GM12878 (cell line): ENCODE results near the gene MEI1. TPM values are rescaled to one million over a fixed set of nuclear protein-coding genes. Genes with fewer than 3 reads are reported as not detected.

Experiments
- ATAC-seq: fragments of 200-7000 bp; cut with Tn5 transposase; 3 replicates; pipeline ENCODE4 v1.9.1; 2020; ENCODE audit warnings: mild to moderate bottlenecking, moderate library complexity
- BruUV-seq: library from RNA; stranded (reverse); fragments of 400-500 nt; replicated peaks from 2 replicates; lab custom pipeline; 2021; lab: Mats Ljungman, UMichigan
- CTCF ChIA-PET: fragments of 300-600 bp; sonication (Branson Sonifier 250); formaldehyde crosslinking; extraction: SDS; loops from one replicate; lab custom pipeline; 2021; ENCODE audit warnings: inconsistent platforms; lab: Yijun Ruan, JAX
- POLR2A ChIA-PET: fragments of 350-600 bp; formaldehyde crosslinking; extraction: SDS; loops from one replicate; lab custom pipeline; 2021; ENCODE audit warnings: inconsistent platforms; lab: Charles Lee
- RAD21 ChIA-PET: fragments of 300-600 bp; sonication (Branson Sonifier 250); formaldehyde crosslinking; loops from one replicate; lab custom pipeline; 2023; ENCODE audit warnings: antibody characterized with exemption; ENCODE audit not compliant: unreplicated experiment; lab: Charles Lee
- SMC1A ChIA-PET: fragments of 300-600 bp; sonication (Branson Sonifier 250); formaldehyde crosslinking; loops from one replicate; lab custom pipeline; 2023; ENCODE audit not compliant: unreplicated experiment, uncharacterized antibody; lab: Charles Lee
- DNase-seq: peaks from one replicate; pipeline ENCODE4 v3.0.0-alpha.2; 2011; ENCODE audit warnings: low read depth, low spot score
- FAIRE-seq: peaks from 3 replicates; lab custom pipeline; 2011; peaks lifted over from hg19 to GRCh38; lab: Jason Lieb, UNC
- H2AFZ ChIP-seq: 2 replicates; pipeline ENCODE4 v1.6.0; 2011; ENCODE audit warnings: low read depth, low read length, control low read depth; ENCODE audit not compliant: control insufficient read depth
- H3K27ac ChIP-seq: 2 replicates; pipeline ENCODE4 v1.5.1; 2011; ENCODE audit warnings: control low read depth; ENCODE audit not compliant: control insufficient read depth, insufficient read depth
- H3K27me3 ChIP-seq, 2 experiments: replicated peaks in 1 of 2; 2 replicates each; pipeline versions ENCODE4 v1.6.0 to v1.6.1; 2011; ENCODE audit warnings: low read length in 1 of 2; ENCODE audit not compliant: control insufficient read depth in 2 of 2, insufficient read depth in 2 of 2
- H3K36me3 ChIP-seq, 2 experiments: 2 replicates each; pipeline ENCODE4 v1.5.1; 2011; ENCODE audit warnings: low read length in 1 of 2; ENCODE audit not compliant: control insufficient read depth in 2 of 2, insufficient read depth in 2 of 2
- H3K4me1 ChIP-seq: 2 replicates; pipeline ENCODE4 v1.6.1; 2011; ENCODE audit warnings: mild to moderate bottlenecking, low read length, moderate library complexity, mixed read lengths; ENCODE audit not compliant: control insufficient read depth, insufficient read depth
- H3K4me2 ChIP-seq: 2 replicates; pipeline ENCODE4 v1.6.0; 2011; ENCODE audit warnings: control low read depth; ENCODE audit not compliant: control insufficient read depth, insufficient read depth
- H3K4me3 ChIP-seq: fragments of 200-600 bp; sonication (generic); 2 replicates; pipeline ENCODE4 v1.5.1; 2016
- H3K79me2 ChIP-seq: 2 replicates; pipeline ENCODE4 v1.6.0; 2011; ENCODE audit warnings: low read length; ENCODE audit not compliant: control insufficient read depth, insufficient read depth
- H3K9ac ChIP-seq: 2 replicates; pipeline ENCODE4 v1.8.0; 2011; ENCODE audit warnings: low read length, control low read depth, mixed read lengths; ENCODE audit not compliant: control insufficient read depth, insufficient read depth
- H3K9me3 ChIP-seq: replicated peaks from 3 replicates; pipeline ENCODE4 v1.5.1; 2011; ENCODE audit warnings: mild to moderate bottlenecking, low read length; ENCODE audit not compliant: control insufficient read depth, insufficient read depth
- H4K20me1 ChIP-seq: 2 replicates; pipeline ENCODE4 v1.6.0; 2011; ENCODE audit not compliant: control insufficient read depth, insufficient read depth
- SMAD5 ChIP-seq: IDR thresholded peaks from 2 replicates; pipeline ENCODE4 v1.6.1; 2016; ENCODE audit warnings: antibody characterized with exemption, low read depth
- WGBS: methylation state at CpG from one replicate; pipeline ENCODE4 v1.1.6; 2016; ENCODE audit warnings: low lambda C conversion rate; ENCODE audit not compliant: insufficient replicate concordance, insufficient coverage; ENCODE audit errors: missing lambda C conversion rate; 5-methylcytosine and 5-hydroxymethylcytosine counted together
- in situ Hi-C: fragments of 300-500 bp; cut with MboI; formaldehyde crosslinking; loops from 9 replicates; pipeline ENCODE4 v1.14.3; 2018; ENCODE audit warnings: mixed read lengths
- intact Hi-C: fragments of 100-400 bp; cut with micrococcal nuclease; formaldehyde crosslinking; loops from one replicate; pipeline ENCODE4 v1.14.2; 2022; ENCODE audit not compliant: unreplicated experiment
- polyA plus RNA-seq, 11 experiments: library from polyadenylated mRNA; depleted of rRNA in 4 of 11; unstranded in 6 of 11; stranded (reverse) in 5 of 11; fragments of >200 nt; fragmentation: Nextera tagmentation in 4 of 11; fragmentation: Illumina TruSeq in 1 of 11; extraction: Ambion mirVana in 4 of 11; extraction: Trizol in 1 of 11; gene quantifications; 1 replicate in 1 of 11; 2 replicates in 10 of 11; pipeline versions ENCODE4 v1.2.1 to v1.2.3, GENCODE V29; 2011 to 2016; ENCODE audit warnings: inconsistent platforms in 2 of 11, missing spikeins in 2 of 11, low read depth in 1 of 11
- total RNA-seq, 4 experiments: library from RNA; depleted of rRNA in 3 of 4; stranded (reverse); fragments of >200 nt in 3 of 4; fragmentation: Illumina TruSeq in 1 of 4; extraction: Trizol in 1 of 4; gene quantifications; 2 replicates each; pipeline versions ENCODE4 v1.2.1 to v1.2.3, GENCODE V29; 2013 to 2021
- TF ChIP-seq, protein P1 (sequence below): fragments of 450-650 bp; IDR thresholded peaks from 2 replicates; pipeline ENCODE4 v1.6.1; 2016; ENCODE audit warnings: mild to moderate bottlenecking

MEI1 gene
- total and polyA plus RNA-seq, 10 of the 15 experiments (the other 5 are each of a cell fraction or from before 2014, with no cell fraction given), result 27.9 to 48.9 (median 35.8) TPM

DNA sequence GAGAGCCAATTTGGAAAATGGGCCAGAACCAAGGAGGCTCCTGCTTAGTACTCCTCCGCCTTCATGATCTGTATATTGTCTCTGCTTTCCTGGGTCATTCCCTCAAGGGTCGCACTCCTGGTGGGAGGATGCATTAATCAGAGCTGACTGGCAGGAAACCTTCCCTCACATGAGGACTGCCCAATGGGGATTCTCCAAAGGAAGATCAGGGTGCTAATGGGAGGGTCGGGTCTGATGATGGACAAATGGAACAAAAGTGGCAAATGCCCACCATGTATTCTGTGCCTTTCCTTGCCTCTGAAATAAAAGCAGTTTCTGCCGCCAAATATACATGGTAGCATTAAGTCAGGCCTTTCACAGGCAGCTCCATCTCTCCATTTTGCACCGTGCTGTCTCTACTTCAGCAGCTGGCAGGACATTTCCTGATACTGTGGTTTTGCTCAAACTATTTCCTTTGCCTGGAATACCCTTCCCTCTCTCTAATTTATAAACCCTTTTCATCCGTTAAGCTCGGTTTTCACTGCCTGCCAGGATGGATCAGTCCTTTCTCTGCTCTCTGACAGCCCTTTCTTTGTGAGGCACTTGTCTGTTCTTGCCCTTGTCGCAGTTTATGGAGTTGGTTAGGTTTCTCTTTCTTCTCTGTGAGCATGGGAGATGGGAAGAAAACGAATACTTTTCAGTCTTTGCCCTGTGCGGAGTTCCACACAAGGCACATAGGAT, 147.1 kb downstream of the MEI1 start:
- ATAC-seq (peak; percentile 5; the same call in 1 of the 3 replicates), FAIRE-seq (no peak), DNase-seq (no peak)
- Histone ChIP-seq H3K9me3 (no peaks in the 10 kb centered on the region), H3K4me3 (peak overlapping the region; percentile 20; the same call in 1 of the 2 replicates), H3K79me2 (peaks cover 90% of the 10 kb centered on the region), H3K4me1 (peaks cover 29% of the 10 kb centered on the region), H3K27ac (no peak overlapping the region), H4K20me1 (peaks cover 3% of the 10 kb centered on the region; the same call in 1 of the 2 replicates), H3K27me3 (no peaks in the 10 kb centered on the region), H3K36me3 (peaks cover 0 to 5% of the 10 kb centered on the region in 2 experiments; a peak in 2 of 4 replicates), H3K9ac (no peak overlapping the region), H2AFZ (no peak overlapping the region), H3K4me2 (0 out of 2 replicates have a peak overlapping the region, but pooled peaks have one; percentile 39)
- SMC1A ChIA-PET, result interaction anchor here (0.7 to 10.2 kb wide), 8 partner anchors 8 to 148 kb away, joined by 3 to 96 read pairs (median 8); partner anchors contain the start of genes MEI1 and SREBF2
- 69% methylated on average over 10 of the region's 10 CpGs for WGBS
- no TSS peak for BruUV-seq
- POLR2A ChIA-PET, result interaction anchor here (0.6 to 9.4 kb wide), 11 partner anchors 12 to 116 kb away, joined by 3 to 135 read pairs (median 5); partner anchors contain the start of genes CENPM and SREBF2
- in situ Hi-C loops (no loop called here), intact Hi-C loops (no loop called here)
- CTCF ChIA-PET, result interaction anchor here (0.7 to 3.6 kb wide), 10 partner anchors 8 to 265 kb away, joined by 3 to 26 read pairs (median 5); no protein-coding TSS in a partner anchor
- RAD21 ChIA-PET, result interaction anchor here (0.6 to 1.8 kb wide), 9 partner anchors 9 to 193 kb away, joined by 3 to 11 read pairs (median 3); partner anchors contain the start of genes CCDC134 and SREBF2
- TF ChIP-seq, protein P1, sequence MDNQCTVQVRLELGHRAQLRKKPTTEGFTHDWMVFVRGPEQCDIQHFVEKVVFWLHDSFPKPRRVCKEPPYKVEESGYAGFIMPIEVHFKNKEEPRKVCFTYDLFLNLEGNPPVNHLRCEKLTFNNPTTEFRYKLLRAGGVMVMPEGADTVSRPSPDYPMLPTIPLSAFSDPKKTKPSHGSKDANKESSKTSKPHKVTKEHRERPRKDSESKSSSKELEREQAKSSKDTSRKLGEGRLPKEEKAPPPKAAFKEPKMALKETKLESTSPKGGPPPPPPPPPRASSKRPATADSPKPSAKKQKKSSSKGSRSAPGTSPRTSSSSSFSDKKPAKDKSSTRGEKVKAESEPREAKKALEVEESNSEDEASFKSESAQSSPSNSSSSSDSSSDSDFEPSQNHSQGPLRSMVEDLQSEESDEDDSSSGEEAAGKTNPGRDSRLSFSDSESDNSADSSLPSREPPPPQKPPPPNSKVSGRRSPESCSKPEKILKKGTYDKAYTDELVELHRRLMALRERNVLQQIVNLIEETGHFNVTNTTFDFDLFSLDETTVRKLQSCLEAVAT, result peak; percentile 33; the same call in 1 of the 2 replicates
- no peak for TF ChIP-seq SMAD5
